GM12878 (cell line): Measurements from ENCODE around the gene HINT1. TPM values are rescaled to one million over a fixed set of nuclear protein-coding genes. Genes with fewer than 3 reads are reported as not detected.
"Not testable (repeated sequence)": the region's sequence is repeated elsewhere in the genome, so short reads cannot be mapped to it uniquely, and the experiment has no call there.

ENCODE experiments used
- ATAC-seq: fragments of 200-7000 bp; cut with Tn5 transposase; 3 replicates; pipeline ENCODE4 v1.9.1; 2020; ENCODE audit warnings: mild to moderate bottlenecking, moderate library complexity
- BruUV-seq: library from RNA; stranded (reverse); fragments of 400-500 nt; replicated peaks from 2 replicates; lab custom pipeline; 2021; lab: Mats Ljungman, UMichigan
- CTCF ChIA-PET: fragments of 300-600 bp; sonication (Branson Sonifier 250); formaldehyde crosslinking; extraction: SDS; loops from one replicate; lab custom pipeline; 2021; ENCODE audit warnings: inconsistent platforms; lab: Yijun Ruan, JAX
- POLR2A ChIA-PET: fragments of 350-600 bp; formaldehyde crosslinking; extraction: SDS; loops from one replicate; lab custom pipeline; 2021; ENCODE audit warnings: inconsistent platforms; lab: Charles Lee
- RAD21 ChIA-PET: fragments of 300-600 bp; sonication (Branson Sonifier 250); formaldehyde crosslinking; loops from one replicate; lab custom pipeline; 2023; ENCODE audit warnings: antibody characterized with exemption; ENCODE audit not compliant: unreplicated experiment; lab: Charles Lee
- SMC1A ChIA-PET: fragments of 300-600 bp; sonication (Branson Sonifier 250); formaldehyde crosslinking; loops from one replicate; lab custom pipeline; 2023; ENCODE audit not compliant: unreplicated experiment, uncharacterized antibody; lab: Charles Lee
- DNase-seq: peaks from one replicate; pipeline ENCODE4 v3.0.0-alpha.2; 2011; ENCODE audit warnings: low read depth, low spot score
- FAIRE-seq: peaks from 3 replicates; lab custom pipeline; 2011; peaks lifted over from hg19 to GRCh38; lab: Jason Lieb, UNC
- H2AFZ ChIP-seq: 2 replicates; pipeline ENCODE4 v1.6.0; 2011; ENCODE audit warnings: low read depth, low read length, control low read depth; ENCODE audit not compliant: control insufficient read depth
- H3K27ac ChIP-seq: 2 replicates; pipeline ENCODE4 v1.5.1; 2011; ENCODE audit warnings: control low read depth; ENCODE audit not compliant: control insufficient read depth, insufficient read depth
- H3K27me3 ChIP-seq, 2 experiments: replicated peaks in 1 of 2; 2 replicates each; pipeline versions ENCODE4 v1.6.0 to v1.6.1; 2011; ENCODE audit warnings: low read length in 1 of 2; ENCODE audit not compliant: control insufficient read depth in 2 of 2, insufficient read depth in 2 of 2
- H3K36me3 ChIP-seq, 2 experiments: 2 replicates each; pipeline ENCODE4 v1.5.1; 2011; ENCODE audit warnings: low read length in 1 of 2; ENCODE audit not compliant: control insufficient read depth in 2 of 2, insufficient read depth in 2 of 2
- H3K4me1 ChIP-seq: 2 replicates; pipeline ENCODE4 v1.6.1; 2011; ENCODE audit warnings: mild to moderate bottlenecking, low read length, moderate library complexity, mixed read lengths; ENCODE audit not compliant: control insufficient read depth, insufficient read depth
- H3K4me2 ChIP-seq: 2 replicates; pipeline ENCODE4 v1.6.0; 2011; ENCODE audit warnings: control low read depth; ENCODE audit not compliant: control insufficient read depth, insufficient read depth
- H3K4me3 ChIP-seq: fragments of 200-600 bp; sonication (generic); 2 replicates; pipeline ENCODE4 v1.5.1; 2016
- H3K79me2 ChIP-seq: 2 replicates; pipeline ENCODE4 v1.6.0; 2011; ENCODE audit warnings: low read length; ENCODE audit not compliant: control insufficient read depth, insufficient read depth
- H3K9ac ChIP-seq: 2 replicates; pipeline ENCODE4 v1.8.0; 2011; ENCODE audit warnings: low read length, control low read depth, mixed read lengths; ENCODE audit not compliant: control insufficient read depth, insufficient read depth
- H3K9me3 ChIP-seq: replicated peaks from 3 replicates; pipeline ENCODE4 v1.5.1; 2011; ENCODE audit warnings: mild to moderate bottlenecking, low read length; ENCODE audit not compliant: control insufficient read depth, insufficient read depth
- H4K20me1 ChIP-seq: 2 replicates; pipeline ENCODE4 v1.6.0; 2011; ENCODE audit not compliant: control insufficient read depth, insufficient read depth
- WGBS: methylation state at CpG from one replicate; pipeline ENCODE4 v1.1.6; 2016; ENCODE audit warnings: low lambda C conversion rate; ENCODE audit not compliant: insufficient replicate concordance, insufficient coverage; ENCODE audit errors: missing lambda C conversion rate; 5-methylcytosine and 5-hydroxymethylcytosine counted together
- in situ Hi-C: fragments of 300-500 bp; cut with MboI; formaldehyde crosslinking; loops from 9 replicates; pipeline ENCODE4 v1.14.3; 2018; ENCODE audit warnings: mixed read lengths
- intact Hi-C: fragments of 100-400 bp; cut with micrococcal nuclease; formaldehyde crosslinking; loops from one replicate; pipeline ENCODE4 v1.14.2; 2022; ENCODE audit not compliant: unreplicated experiment
- polyA plus RNA-seq, 11 experiments: library from polyadenylated mRNA; depleted of rRNA in 4 of 11; unstranded in 6 of 11; stranded (reverse) in 5 of 11; fragments of >200 nt; fragmentation: Nextera tagmentation in 4 of 11; fragmentation: Illumina TruSeq in 1 of 11; extraction: Ambion mirVana in 4 of 11; extraction: Trizol in 1 of 11; gene quantifications; 1 replicate in 1 of 11; 2 replicates in 10 of 11; pipeline versions ENCODE4 v1.2.1 to v1.2.3, GENCODE V29; 2011 to 2016; ENCODE audit warnings: inconsistent platforms in 2 of 11, missing spikeins in 2 of 11, low read depth in 1 of 11
- total RNA-seq, 4 experiments: library from RNA; depleted of rRNA in 3 of 4; stranded (reverse); fragments of >200 nt in 3 of 4; fragmentation: Illumina TruSeq in 1 of 4; extraction: Trizol in 1 of 4; gene quantifications; 2 replicates each; pipeline versions ENCODE4 v1.2.1 to v1.2.3, GENCODE V29; 2013 to 2021
- TF ChIP-seq, protein P1 (sequence below): fragments of 450-650 bp; formaldehyde crosslinking; IDR thresholded peaks from 2 replicates; pipeline ENCODE4 v1.4.0; 2022; ENCODE audit warnings: mild to moderate bottlenecking, moderate library complexity

The HINT1 gene
- total and polyA plus RNA-seq, 10 of the 15 experiments (the other 5 are each of a cell fraction or from before 2014, with no cell fraction given), result 253 to 997 (median 562) TPM

DNA sequence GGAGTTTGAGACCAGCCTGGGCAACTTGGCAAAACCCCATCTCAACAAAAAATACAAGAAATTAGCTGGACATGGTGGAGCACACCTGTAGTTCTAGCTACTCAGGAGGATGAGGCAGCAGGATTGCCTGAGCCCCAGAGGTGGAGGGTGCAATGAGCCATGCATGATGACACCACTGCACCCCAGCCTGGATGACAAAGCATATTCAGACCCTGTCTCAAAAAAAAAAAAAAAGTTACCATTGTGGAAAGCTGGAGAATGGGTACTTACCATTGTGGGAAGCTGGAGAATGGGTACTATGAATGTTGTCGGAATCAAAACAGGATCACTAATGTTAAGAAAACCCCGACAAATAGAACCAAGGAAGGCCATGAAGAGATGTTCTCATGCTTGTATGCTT, 25.7 kb downstream of the HINT1 start (continued):
- TF ChIP-seq, protein P1, sequence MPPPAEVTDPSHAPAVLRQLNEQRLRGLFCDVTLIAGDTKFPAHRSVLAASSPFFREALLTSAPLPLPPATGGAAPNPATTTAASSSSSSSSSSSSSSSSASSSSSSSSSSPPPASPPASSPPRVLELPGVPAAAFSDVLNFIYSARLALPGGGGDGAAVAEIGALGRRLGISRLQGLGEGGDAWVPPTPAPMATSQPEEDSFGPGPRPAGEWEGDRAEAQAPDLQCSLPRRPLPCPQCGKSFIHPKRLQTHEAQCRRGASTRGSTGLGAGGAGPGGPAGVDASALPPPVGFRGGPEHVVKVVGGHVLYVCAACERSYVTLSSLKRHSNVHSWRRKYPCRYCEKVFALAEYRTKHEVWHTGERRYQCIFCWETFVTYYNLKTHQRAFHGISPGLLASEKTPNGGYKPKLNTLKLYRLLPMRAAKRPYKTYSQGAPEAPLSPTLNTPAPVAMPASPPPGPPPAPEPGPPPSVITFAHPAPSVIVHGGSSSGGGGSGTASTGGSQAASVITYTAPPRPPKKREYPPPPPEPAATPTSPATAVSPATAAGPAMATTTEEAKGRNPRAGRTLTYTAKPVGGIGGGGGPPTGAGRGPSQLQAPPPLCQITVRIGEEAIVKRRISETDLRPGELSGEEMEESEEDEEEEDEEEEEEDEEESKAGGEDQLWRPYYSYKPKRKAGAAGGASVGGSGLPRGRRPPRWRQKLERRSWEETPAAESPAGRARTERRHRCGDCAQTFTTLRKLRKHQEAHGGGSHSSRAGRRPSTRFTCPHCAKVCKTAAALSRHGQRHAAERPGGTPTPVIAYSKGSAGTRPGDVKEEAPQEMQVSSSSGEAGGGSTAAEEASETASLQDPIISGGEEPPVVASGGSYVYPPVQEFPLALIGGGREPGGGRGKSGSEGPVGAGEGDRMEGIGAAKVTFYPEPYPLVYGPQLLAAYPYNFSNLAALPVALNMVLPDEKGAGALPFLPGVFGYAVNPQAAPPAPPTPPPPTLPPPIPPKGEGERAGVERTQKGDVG (CRISPR knock-in tag), result no peak

DNA sequence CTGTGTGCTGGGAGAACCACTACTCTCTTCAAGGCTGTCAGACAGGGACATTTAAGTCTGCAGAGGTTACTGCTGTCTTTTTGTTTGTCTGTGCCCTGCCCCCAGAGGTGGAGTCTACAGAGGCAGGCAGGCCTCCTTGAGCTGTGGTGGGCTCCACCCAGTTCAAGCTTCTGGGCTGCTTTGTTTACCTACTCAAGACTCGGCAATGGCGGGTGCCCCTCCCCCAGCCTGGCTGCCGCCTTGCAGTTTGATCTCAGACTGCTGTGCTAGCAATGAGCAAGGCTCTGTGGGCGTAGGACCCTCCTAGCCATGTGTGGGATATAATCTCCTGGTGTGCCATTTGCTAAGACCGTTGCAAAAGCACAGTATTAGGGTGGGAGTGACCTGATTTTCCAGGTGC, 26.6 kb downstream of the HINT1 start:
- H3K9me3 ChIP-seq, H3K27ac ChIP-seq, H2AFZ ChIP-seq, H3K27me3 ChIP-seq, POLR2A ChIA-PET, H4K20me1 ChIP-seq, intact Hi-C loops, CTCF ChIA-PET, SMC1A ChIA-PET, ATAC-seq, H3K4me1 ChIP-seq, DNase-seq, H3K4me2 ChIP-seq, BruUV-seq, RAD21 ChIA-PET, H3K4me3 ChIP-seq, H3K36me3 ChIP-seq, in situ Hi-C loops, H3K9ac ChIP-seq, FAIRE-seq, H3K79me2 ChIP-seq: not testable (repeated sequence)
- 62% methylated on average over 5 of the region's 5 CpGs for WGBS

DNA sequence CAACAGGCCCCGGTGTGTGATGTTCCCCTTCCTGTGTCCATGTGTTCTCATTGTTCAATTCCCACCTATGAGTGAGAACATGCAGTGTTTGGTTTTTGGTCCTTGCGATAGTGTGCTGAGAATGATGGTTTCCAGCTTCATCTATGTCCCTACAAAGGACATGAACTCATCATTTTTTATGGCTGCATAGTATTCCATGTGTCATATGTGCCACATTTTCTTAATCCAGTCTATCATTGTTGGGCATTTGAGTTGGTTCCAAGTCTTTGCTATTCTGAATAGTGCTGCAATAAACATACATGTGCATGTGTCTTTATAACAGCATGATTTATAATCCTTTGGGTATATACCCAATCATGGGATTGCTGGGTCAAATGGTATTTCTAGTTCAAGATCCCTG, 32.0 kb downstream of the HINT1 start:
- WGBS, result 88% methylated on average over 1 of the region's 2 CpGs
- in situ Hi-C loops, SMC1A ChIA-PET, intact Hi-C loops, ATAC-seq, DNase-seq, H3K4me2 ChIP-seq, H3K27me3 ChIP-seq, H3K79me2 ChIP-seq, H3K9me3 ChIP-seq, H3K27ac ChIP-seq, POLR2A ChIA-PET, H3K9ac ChIP-seq, H2AFZ ChIP-seq, H3K4me1 ChIP-seq, FAIRE-seq, H4K20me1 ChIP-seq, BruUV-seq, CTCF ChIA-PET, RAD21 ChIA-PET, H3K4me3 ChIP-seq, H3K36me3 ChIP-seq: not testable (repeated sequence)
